Activated T-cell treated with anti-CD3 and anti-CD28 coated beads for 24 hours (primary cell): ENCODE measurements around the gene ACOT12.
"Not testable (repeated sequence)": the region's sequence is repeated elsewhere in the genome, so short reads cannot be mapped to it uniquely, and the experiment has no call there.

ENCODE experiments used
- DNase-seq: peaks from one replicate; pipeline ENCODE4 v3.0.0-alpha.2; 2020; ENCODE audit warnings: low read depth

The ACOT12 gene

DNA sequence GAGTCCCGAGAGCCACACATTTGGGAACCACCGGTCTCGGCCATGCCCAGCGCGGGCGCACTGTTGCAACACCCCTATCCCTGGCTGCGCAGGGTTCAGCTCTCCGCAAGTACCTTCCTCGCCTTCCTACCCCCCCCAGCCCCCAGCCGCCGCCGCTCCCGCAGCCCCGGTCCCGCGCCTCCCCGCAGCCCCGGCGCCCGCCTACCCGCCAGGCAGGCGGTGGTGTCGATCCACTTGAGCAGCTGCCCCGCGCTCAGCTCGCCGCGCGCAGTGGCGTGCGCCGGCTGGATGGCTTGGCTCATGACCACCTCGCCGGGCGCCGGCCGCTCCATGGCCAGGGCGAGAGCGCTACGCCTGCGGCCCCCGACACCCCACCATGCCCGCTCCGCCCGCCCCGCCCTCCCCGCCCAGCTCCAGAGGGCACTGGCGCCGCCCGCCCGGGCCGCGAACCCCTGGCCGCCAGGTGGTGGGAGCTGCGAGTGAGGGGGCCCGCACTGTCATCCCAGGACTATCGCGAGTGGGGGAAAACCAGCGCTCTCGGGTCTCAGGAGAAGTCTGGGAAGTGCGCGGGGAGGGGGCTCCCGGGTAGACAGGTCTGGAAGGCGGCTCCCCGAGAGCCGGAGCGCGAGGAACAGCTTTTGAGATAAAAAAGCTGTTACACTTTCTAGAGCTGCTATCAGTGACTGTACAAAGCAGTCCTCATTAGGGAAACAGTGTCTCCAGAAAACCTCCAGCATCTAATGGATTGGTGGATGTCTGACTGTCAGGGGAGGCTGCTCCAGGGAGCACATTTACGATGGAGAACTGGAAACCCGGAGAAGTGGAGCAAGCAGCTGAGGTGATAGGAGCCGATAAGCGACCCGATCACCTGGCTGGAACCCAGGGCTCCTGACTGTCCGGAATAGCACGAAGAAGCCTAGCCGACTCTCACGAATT is at the start of gene ACOT12:
ACOT12 (minus strand) TSS at position 352 of the 936 bp plus-strand sequence; CDS start at position 332, 20 bp downstream.
- no peak for DNase-seq

- DNase-seq: no peak
Measured at GRCh38 chr5:81435023-81435422, 41.1 kb upstream of the ACOT12 start.

GRCh38 chr5:81429985-81430384 is 36.1 kb upstream of the ACOT12 start:
- DNase-seq: no peak

DNA sequence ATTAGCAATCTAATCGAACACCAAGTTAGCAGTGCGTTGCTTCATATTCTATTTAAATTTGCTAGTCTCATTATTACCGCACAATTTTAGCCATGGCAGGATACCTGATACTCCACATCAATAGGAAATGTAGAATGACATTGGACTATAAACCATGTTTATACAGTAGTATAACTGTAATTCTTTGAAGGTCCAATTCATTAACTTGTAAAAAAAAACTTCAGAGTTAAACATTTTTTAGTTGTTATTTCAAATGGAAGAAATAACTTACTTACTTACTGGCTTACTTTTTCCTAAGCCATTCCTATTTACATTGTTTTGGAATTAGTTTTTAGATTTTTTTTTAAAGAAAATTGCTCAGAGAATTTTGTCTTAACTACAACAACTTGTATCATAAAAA is 35.4 kb upstream of the ACOT12 start:
- DNase-seq: no peak

- DNase-seq: no peak
Measured at GRCh38 chr5:81428861-81429260, 34.9 kb upstream of the ACOT12 start.

GRCh38 chr5:81428446-81428845 is 34.5 kb upstream of the ACOT12 start:
- no peak for DNase-seq

- DNase-seq: no peak
Measured at GRCh38 chr5:81427566-81427965, 33.6 kb upstream of the ACOT12 start.

DNA sequence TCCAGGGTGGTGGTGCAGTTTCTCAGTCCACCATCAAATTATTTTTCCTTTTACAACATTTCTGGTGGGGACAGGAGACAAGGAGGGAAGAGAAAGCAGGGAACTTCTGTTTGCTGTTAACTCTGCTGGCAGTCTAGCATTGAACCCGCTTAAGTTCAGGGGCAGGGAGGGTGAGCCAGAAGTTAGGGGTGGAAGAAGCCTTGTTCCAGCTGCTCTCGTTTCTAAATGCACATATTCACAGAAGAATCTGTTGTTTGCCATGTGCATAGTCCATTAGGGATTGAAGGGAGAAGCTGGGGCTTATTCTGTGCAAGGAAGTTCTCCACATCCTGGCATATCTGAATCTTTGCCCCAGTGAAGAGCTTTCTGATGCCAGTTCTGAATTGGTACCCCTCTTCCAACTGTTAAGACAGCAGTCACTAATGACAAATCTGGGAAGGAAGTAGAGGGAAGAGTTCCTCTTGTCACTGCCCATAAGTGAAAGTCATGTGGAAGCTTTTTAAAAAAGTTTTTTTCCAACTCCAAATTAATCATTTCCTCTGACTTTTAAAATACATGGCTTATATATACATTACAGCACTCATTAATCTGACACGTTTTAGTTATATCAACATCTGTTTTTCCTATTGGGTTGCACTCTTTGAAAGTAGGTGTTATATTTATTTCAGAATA is 32.6 kb upstream of the ACOT12 start:
- no peak for DNase-seq

DNA sequence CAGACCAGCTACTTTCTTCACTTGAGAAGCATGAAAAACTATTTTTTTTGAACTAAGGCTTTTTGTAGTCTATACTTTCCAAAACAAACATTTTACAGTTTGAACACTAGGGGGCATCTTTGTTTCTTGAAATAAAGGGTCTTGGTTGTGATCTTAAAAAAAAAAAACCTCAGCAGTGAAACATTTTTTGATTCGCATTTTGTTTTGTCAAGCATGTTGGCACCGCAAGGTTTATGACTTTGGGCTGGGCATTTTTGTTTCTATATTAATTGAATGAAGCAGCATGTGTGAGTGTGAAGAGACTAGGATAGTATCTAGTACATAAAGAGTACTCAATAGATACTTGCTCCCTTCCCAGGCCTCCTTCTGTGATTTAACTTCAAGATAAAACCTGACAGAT is 31.6 kb upstream of the ACOT12 start:
- DNase-seq: no peak

- DNase-seq: no peak
Measured at GRCh38 chr5:81424728-81425127, 30.8 kb upstream of the ACOT12 start.

DNA sequence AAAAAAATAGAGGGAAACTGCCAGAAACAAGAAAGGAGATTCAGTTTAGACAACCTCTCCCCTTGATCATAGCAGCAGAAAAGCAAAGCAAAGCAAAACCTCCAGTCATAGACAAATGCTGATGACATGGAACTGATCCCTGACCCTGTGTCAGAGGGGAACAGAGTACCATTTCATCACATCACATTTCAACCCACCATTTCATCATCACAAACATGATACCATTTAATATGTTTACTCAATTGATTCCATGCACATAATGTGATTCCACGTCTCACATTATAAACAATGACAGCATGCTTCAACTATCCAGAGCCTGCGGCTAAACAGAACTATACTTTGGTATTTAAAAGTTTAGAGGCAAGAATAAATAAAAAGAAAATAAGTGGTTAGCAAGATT is 28.7 kb upstream of the ACOT12 start:
- DNase-seq: no peak

- no peak for DNase-seq
Measured at GRCh38 chr5:81420039-81420667, 26.2 kb upstream of the ACOT12 start.

GRCh38 chr5:81418606-81419005 is 24.7 kb upstream of the ACOT12 start:
- no peak for DNase-seq

DNA sequence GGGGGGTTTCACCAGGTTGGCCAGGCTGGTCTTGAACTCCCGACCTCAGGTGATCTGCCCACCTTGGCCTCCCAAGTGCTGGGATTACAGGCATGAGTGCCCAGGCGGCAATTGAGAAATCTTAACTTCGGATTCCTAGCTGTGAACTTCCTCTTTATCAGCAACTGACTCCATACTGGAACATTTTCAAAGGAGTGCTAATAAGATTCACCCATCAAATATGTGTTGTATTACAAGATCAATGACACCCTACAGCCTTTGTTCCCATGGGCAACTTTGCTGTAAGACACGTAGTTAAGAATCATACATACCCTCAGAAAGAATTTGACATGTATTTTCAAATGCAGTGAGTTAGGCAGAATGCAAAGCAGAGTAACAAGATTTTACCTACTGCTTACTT is 23.1 kb upstream of the ACOT12 start:
- DNase-seq: no peak

- DNase-seq: no peak
Measured at GRCh38 chr5:81409896-81410295, 16.0 kb upstream of the ACOT12 start.

DNA sequence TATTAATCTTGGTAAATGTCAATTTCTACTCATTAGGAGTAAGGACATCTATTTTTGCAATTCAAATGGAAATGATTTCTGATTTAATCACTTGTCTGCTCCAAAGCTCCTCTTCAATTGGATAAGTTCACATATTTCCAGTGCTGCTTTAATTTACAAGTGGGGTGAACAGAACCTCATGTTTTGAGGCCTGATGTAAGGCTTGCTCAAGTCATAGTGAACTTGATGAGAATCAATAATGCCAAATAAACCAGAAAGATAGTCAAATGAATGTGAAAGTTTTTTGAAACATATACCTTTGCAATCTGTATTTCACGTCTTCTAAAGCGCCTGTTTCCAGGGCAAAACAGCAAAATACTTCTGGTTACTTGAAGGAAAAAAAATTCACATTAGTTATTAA is 15.4 kb upstream of the ACOT12 start:
- DNase-seq: no peak

GRCh38 chr5:81408496-81408895 is 14.6 kb upstream of the ACOT12 start:
- DNase-seq: no peak

DNA sequence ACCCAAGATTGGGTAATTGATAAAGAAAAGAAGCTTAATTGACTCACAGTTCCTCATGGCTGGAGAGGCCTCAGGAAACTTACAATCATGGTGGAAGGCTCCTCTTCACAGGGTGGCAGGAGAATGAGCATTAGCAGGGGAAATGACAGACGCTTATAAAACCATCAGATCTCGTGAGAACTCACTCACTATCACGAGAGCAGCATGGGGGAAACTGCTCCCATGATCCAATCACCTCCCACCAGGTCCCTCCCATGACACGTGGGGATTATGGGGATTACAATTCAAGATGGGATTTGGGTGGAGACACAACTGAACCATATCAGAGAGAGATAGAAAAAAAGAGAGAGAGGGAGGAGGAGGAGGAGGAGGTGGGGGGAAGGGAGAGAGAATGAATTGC is 13.9 kb upstream of the ACOT12 start:
- not testable (repeated sequence) for DNase-seq

DNA sequence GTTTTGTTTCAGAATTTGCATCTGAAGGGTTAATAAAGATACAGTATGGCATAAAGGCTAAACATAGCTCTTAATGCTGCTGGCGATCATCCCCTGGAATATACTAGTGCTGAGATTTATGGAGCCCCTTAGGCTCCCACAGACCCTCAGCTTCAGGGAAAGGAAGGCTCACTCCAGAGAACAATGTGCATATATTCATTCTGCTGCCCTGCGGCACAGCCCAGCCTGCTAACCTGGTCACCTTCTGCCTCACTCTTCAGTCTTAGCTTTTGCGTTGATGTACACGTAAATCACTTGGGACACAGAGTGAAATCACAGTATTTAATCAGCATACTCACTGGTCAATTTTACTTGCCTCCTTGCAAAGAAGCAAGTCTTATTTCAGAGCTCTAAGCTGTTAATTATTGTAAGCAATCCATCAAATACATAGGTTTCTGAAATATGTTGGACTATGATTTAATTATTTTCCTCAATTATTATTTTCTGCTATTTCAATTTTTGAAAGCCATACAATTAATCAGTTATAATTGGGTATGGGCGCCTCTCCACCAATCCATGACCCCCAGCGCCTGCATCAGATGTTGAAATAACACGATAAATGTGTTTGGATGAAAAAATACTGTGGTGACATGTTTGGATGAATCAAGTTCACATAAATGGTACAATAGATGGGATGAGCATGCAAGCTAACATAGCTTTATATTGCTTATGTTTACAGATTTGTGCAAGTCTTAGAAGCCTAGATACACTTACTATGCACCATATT is 11.4 kb upstream of the ACOT12 start:
- no peak for DNase-seq

DNA sequence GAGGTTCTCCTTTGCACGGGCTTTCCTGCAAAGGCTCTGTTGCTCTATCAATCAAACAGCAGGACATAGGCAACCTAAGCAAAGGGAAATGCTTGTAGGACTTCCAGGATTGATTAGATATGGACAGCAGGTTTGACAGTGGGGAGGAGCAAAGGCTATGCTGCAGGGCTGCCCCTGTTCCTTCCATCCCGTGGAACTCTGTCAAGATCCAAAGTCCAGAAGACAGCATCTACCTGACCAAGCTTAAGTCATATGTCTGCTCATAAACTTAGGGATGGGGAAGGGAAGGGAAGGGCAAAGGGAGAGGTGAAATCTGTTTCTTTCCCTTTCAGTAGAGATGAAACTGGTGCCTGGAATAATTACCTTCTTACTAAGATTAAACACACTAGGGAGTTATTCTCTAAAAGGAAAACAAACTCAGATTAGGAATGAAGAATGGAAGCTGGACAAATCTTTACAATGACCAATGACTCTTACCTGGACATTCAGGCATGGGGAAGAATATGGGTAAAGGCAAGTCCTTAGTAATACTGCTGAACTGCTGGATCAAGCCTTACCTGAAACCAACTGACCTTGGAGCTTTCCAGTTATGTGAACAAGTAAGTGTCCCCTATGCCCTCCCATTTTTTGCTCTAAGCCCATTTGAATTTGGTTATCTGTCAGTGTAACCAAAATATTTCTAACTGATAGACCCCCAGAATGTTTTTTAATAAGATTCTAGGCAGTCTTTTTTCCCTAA is 8.4 kb upstream of the ACOT12 start:
- no peak for DNase-seq

GRCh38 chr5:81401266-81401665 is 7.3 kb upstream of the ACOT12 start:
- no peak for DNase-seq
